22Rv1 (cell line): Measurements from ENCODE around the gene EXD1.

ENCODE experiments used
- ZFX ChIP-seq: fragments of 450-650 bp; IDR thresholded peaks from 2 replicates; pipeline ENCODE4 v1.6.1; 2017; ENCODE audit warnings: antibody characterized with exemption, borderline replicate concordance
- TF ChIP-seq, protein P1 (sequence below): fragments of 450-650 bp; IDR thresholded peaks from 2 replicates; pipeline ENCODE4 v1.5.1; 2017; ENCODE audit warnings: mild to moderate bottlenecking

DNA sequence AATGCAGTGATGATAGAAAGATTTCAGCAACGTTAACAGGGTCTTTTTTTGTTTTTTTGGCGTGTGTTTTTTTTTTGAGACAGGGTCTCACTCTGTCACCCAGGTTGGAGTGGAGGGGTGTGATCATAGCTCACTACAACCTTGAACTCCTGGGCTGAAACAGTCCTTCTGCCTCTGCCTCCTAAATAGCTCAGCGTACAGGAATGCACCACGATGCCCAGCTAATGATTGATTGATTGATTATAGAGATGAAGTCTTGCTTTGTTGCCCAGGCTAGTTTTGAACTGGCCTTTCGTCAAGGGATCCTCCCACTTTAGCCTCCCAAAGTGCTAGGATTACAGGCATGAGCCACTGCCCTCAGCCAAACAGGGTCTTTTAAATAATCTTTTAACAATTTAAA is 7.5 kb upstream of the EXD1 start:
- TF ChIP-seq, protein P1, sequence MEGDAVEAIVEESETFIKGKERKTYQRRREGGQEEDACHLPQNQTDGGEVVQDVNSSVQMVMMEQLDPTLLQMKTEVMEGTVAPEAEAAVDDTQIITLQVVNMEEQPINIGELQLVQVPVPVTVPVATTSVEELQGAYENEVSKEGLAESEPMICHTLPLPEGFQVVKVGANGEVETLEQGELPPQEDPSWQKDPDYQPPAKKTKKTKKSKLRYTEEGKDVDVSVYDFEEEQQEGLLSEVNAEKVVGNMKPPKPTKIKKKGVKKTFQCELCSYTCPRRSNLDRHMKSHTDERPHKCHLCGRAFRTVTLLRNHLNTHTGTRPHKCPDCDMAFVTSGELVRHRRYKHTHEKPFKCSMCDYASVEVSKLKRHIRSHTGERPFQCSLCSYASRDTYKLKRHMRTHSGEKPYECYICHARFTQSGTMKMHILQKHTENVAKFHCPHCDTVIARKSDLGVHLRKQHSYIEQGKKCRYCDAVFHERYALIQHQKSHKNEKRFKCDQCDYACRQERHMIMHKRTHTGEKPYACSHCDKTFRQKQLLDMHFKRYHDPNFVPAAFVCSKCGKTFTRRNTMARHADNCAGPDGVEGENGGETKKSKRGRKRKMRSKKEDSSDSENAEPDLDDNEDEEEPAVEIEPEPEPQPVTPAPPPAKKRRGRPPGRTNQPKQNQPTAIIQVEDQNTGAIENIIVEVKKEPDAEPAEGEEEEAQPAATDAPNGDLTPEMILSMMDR: no peak
- TF ChIP-seq ZFX: no peak
